HG03139 (cell line): ENCODE data around the gene IVL.

Experiments
- ATAC-seq: cut with Tn5 transposase; IDR thresholded peaks from one replicate; pipeline ENCODE4 v1.9.1; 2021; ENCODE audit not compliant: unreplicated experiment

The IVL gene

GRCh38 chr1:152951711-152952110 lies 43.4 kb downstream of the IVL start:
- no peak for ATAC-seq

- ATAC-seq: no peak
Measured at GRCh38 chr1:152953761-152954160, 45.4 kb downstream of the IVL start.

- no peak for ATAC-seq
Measured at GRCh38 chr1:152954436-152954835, 46.1 kb downstream of the IVL start.

DNA sequence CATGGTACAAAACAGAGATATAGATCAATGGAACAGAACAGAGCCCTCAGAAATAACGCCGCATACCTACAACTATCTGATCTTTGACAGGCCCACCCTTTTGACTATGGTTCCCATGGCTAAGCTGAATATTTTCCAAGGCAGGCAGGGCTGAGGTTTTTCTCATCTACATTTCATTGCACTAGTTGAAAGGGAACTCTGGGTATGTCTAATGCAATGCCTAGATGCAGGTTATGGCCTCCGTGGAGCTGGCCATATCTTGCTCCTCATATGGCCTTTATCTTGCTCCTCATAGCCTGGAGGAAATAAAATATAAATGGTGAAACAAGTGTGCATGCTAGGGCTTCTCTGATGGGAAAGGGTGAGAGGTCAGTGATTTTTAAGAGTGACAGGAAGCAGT lies 49.2 kb downstream of the IVL start:
- ATAC-seq: no peak

GRCh38 chr1:152959273-152959672 lies 50.9 kb downstream of the IVL start:
- ATAC-seq: no peak

DNA sequence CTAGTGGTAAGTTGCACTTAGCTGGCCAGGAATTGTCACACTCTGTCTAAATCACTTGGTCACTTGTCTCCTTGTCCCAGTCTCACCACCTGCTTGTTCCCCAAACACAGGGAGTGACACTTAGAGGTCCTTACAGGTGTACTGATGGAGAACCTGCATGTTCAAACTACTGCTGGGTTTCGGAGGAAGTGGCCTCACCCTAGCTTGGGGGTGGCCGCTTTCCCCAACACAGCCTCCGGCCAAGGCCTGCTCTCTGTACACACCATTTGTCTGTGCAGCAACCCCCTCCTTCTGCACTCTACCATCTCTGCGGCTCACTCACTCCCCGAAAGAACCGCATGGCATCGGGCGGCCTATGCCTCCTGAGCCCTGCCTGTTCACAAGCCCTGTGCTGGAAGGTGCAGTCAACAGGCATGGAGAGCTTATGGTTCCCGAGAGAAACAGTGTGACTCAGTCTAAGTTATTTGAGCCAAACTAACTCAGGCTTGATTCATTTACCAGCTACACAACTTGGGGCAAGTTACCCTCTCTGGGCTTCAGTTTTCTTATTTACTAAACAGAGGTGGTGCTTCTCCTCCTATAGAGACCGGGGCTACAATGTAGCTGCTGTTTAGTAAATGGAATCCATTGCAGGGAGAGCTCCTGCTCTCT lies 51.6 kb downstream of the IVL start:
- no peak for ATAC-seq

GRCh38 chr1:152960452-152961044 lies 52.2 kb downstream of the IVL start:
- no peak for ATAC-seq
